Muscle of arm (tissue), 12 donors: ENCODE measurements around the gene SKOR1. TPM values are rescaled to one million over a fixed set of nuclear protein-coding genes. Genes with fewer than 3 reads are reported as not detected.

Experiments used
- DNase-seq: peaks from one replicate; pipeline ENCODE4 v3.0.0-alpha.2; 2013
- polyA plus RNA-seq, 12 donors: library from polyadenylated mRNA; unstranded; fragments of 120-200 nt; gene quantifications; one replicate each; pipeline ENCODE4 v1.2.1, GENCODE V29; 2013; ENCODE audit not compliant: insufficient read length in 12 of 12

SKOR1 gene
- polyA plus RNA-seq, 12 donors = 0.28 to 0.77 (median 0.43) TPM; not detected in 2

DNA sequence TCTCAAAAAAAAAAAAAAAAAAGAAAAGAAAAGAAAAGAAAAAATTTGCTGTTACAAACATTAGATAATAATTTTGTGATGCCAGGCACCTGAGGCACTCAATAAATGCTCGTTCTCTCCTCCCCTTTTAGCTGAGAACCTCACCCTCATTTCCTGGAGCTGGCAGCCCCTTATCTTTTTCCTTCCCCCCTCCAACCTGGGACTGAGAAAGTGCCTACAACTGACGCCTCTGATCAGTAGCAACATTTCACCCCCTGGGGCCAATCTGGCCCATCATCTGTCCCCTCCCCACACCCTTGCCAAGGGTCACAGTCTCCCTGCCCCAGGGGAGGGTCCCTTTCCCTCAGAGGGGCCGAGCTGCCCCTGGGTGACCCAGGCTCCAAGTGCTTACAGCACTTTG lies 27.1 kb downstream of the SKOR1 start:
- DNase-seq = no peak

DNA sequence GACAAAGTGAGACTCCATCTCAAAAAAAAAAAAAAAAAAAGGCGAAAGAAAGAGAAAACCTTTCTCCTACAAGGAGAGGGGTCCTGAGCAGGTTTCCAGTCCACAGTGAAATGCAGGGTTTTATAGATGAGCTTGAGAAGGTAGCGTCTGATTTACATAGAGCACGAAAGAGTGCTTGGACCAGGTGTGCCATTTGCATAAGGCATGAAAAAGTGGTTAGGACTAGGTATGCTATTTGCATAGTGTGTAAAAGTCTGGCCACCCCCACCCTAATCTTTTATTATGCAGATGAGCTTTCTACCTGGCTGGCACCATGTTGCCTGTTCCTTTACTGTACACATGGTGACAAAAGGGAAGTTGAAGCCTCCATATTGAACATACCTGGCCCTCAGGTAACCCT lies 28.1 kb downstream of the SKOR1 start:
- no peak for DNase-seq

DNA sequence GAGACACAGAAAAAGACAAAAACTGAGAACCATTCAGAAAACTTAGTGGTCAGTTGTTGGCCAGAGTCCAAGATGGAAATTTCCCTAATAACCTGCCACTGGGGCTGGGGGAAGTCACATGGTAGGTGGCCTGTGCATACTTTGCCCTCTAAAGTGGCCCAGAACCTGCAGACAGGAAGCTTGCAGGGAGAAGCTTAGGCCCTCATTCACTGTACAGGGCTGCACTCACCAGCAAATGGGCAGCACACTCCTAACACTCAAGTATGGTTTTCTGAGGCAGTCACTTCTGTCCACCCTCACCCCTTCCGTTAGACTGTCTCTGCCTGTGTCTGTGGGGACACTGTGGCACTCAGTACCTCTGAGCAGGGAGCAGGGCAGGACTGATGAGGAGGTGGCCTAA lies 29.0 kb downstream of the SKOR1 start:
- DNase-seq = no peak

DNA sequence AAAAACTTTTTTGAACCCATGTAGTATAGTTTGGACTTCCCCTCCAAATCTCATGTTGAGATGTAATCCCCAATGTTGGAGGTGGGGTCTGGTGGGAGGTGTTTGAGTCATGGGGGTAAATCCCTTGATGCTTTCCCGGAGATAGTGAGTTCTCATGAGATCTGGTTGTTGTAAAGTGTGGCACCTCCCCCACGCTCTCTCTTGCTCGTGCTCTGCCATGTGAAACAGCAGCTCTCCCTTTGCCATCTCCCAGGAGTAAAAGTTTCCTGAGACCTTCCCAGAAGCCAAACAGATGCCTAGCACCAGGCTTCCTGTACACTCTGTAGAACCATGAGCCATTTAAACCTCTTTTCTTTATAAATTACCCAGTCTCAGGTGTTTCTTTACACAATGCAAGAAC lies 30.5 kb downstream of the SKOR1 start:
- no peak for DNase-seq

DNA sequence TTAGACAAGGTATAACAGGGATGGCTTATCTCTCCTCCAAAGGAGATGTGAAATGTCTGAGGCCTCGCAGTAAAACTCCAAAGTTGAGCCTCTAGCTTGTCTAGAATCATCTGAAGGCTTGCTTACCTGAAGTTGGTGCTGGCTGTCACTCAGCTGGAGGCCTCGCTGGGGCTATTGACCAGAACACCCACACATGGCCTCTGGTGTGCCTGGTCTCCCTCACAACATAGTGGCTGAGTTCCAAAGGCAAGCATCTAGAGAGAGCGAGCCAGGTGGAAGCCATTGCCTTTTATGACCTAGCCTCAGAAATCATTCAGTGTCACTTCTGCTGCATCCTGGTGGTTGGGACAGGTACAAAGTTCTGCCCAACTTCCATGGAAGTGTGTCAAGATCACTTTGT lies 31.9 kb downstream of the SKOR1 start:
- DNase-seq = no peak

DNA sequence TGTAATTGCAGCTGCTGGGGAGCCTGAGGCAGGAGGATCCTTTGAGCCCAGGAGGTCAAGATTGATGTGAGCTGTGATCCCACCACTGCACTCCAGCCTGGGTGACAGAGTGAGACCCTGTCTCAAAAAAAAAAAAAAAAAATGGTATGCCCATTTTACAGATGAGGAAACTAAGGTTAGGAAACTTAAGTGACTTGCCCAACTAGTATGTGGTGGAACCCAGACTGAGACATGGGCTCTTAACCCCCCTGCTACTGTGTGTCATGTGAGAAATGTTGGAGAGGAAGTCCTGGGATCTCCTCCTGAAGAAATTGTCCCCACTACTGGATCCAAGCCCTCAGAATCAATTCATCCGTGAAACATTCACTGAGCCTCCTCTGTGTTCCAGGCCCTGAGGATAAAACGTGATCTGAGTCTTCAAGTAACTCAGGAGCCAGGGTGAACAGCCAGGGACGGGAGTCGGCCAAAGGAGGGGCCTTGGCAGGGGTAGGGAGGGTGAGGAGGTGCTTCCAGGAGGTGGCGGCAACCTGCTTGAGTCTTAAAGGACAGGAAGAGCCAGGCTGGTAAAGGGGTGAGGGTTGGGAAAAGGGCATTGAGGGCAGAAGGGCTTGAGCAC lies 34.1 kb downstream of the SKOR1 start:
- DNase-seq = no peak

DNA sequence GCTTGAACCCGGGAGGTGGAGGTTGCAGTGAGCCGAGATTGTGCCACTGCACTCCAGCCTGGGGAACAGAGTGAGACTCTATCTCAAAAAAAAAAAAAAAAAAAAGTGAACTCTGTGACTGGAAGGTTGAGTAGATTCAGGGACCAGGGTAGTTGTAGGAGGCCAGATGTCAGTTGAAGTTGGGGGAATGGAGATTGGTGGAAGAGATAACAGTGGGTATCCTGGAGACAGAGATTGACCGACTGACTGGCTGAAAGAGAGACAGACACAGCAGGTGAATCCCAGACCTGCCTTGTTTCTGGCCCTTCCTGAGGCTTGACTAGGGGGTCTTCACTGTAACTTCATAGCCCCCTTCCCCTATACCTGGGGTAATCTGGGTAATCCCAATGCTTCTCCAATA lies 36.7 kb downstream of the SKOR1 start:
- no peak for DNase-seq

DNA sequence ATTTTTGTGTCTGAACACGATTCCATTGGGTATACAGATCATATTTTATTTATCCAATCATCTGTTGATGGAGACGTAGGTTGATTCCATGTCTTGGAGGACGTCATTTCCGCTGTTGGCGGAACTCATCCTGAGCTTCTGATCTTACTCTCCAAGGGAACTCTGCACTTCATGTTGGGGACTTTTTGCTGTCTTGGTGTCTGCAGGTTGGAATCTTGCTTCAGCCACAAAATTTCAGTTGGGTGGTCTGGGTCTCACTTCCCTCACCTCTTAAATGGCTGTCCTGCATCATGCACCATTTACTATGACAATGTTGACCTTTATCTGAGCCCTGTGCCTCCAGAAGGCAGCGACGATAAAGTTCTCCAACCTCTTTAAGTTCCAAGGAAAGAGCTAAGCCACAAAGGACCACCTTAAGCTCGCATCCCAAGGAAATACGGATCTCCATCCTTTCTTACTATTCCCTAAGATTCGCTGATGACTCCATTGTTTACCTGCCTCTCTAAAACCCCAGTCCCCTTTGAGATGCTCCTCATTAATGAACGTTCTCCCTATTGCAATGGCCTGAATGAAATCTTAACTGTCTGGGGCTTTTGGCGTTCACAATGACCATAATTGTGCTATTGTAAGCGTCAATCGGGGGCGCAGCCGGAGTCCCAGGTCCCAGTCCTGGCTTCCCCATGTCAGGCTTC lies 37.6 kb downstream of the SKOR1 start:
- DNase-seq = no peak

DNA sequence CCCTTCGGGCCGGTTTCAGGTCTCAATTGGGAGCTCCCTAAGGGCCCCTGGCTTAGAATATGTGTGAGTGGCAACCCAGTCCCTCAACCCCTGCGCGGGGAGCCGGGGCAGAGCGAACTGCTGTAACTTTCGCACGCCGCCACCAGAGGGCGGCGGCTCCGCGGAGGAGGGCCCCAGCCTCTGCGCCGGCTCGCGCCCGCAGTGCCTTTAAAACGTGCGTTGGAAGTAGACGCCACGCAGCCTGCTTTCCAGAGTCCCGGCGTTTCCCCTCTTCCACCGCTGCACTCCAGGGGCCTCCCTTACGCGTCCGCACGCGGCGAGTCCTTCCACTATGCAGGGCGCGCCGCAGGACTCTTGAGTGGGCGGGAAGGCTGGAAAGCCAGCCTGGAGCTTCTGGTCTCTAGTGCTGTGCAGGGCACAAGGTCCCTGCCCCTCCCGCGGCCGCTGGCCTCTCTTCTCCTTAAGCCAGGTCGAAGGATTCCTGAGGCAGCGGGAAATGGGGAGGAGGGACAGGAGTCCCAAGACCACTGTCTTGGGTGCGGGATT lies 38.2 kb downstream of the SKOR1 start:
- DNase-seq = peak; percentile 83

DNA sequence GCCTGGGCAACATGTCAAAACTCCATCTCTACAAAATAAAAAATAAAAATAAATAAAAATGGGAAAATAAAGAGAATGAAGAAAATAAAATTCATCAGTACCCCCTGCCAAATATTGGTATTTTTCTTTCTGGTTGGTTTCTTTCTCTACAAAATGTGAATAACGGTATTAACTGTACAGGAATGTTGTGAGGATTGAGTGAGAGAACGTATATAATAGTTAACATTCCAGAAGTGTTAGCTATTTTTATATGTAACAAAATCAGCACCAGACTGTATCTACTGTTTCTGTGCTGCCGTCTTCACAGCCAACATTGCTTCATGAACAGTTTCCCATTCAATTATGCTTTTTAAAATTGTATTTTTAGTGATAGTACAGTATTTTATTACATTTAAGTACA lies 40.0 kb downstream of the SKOR1 start:
- DNase-seq = no peak

DNA sequence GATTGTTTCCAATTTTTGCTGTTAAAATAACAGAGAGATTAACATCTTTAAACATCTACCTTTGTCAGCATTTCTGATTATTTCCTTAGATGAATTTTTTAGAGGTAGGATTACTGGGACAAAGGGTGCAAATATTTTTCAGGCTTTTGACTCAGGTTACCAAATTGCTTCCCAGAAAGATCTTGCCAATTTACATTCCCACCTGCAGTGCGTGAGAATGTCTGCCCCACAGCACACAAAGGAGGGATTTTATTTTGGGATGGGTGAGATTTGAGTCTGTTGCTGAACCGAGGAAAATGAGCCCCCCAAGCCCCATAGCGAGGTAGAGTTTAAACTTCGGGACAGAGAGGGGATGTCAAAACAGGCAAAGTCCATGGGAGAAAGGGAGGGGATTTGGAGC lies 40.5 kb downstream of the SKOR1 start:
- DNase-seq = no peak

DNA sequence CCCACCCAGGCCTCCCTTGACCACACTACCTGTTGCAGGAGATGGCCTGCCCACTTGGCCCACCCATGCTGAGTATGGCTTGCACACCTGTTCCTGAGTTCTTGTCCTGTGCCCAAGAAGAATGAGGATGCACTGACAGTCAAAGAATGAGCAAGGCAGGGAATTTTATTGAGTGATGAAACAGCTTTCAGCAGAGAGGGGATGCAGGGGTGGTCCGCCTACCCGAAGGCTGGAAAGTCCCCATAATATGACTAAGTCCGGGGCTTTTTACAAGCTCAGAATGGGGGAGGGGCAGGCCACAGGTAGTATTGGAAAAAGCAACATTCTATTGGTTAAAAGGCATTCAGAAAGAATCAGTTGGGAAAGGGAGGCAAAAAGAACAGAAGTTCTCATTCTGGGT lies 44.4 kb downstream of the SKOR1 start:
- DNase-seq = no peak

DNA sequence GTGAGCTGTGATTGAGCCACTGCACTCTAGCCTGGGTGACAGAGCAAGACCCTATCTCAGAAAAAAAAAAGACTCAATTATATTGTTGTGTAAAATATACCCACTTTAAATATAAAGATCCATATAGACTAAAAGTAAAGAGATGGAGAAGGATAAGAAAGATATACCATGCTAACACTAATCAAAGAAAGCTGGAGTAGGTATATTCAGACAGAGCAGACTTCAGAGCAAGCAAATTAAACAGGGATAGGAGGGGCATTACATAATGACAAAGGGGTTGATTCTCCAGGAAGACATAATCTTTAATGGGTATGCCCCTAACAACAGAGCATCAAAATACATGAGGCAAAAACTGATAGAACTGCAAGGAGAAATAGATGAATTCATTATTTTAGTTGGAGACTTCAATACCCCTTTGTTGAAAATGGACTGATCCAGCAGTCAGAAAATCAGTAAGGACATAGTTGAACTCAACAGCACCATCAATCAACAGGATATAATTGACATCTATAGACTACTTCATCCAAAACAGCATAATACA lies 45.6 kb downstream of the SKOR1 start:
- no peak for DNase-seq

DNA sequence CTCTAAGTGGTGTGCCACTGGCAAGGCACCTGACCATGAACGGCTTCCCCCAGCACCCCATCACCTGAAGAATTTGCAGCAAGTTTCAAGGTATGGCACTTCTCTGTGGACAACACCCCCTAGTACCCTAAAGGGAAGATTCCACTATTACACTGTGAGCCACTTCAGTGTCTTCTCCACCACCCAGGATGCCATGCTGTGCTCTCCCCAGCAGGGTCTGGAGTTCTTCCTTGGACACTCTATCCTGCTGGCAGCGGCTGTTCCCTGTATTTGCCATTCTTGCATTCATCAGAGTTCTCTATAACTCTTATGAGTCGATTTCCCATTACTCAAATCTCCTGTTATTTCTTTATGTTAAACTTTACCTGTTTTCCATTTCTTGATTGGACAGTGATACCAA lies 48.5 kb downstream of the SKOR1 start:
- DNase-seq = no peak

DNA sequence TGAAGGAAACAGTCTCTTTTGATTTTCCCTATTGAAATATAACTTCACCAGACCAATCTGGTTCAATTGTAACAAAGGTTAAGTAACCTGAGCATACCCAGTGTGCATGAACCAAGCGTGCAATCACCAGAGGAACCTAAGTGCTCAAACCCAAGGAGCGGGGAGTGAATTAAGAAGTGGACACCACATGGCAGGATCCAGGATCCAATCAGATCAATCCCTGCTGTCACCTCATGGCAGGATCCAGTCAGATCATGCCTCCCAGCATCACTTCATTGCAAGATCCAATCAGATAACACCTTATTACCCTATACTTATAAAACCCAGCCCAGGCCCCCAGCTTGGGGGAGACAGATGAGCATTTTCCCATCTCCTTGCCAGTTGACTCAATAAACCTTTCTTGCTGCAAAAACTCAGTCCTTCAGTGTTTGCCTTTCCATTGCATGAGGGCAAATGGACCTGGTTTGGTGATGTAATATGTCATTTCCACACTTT lies 53.5 kb downstream of the SKOR1 start:
- no peak for DNase-seq

DNA sequence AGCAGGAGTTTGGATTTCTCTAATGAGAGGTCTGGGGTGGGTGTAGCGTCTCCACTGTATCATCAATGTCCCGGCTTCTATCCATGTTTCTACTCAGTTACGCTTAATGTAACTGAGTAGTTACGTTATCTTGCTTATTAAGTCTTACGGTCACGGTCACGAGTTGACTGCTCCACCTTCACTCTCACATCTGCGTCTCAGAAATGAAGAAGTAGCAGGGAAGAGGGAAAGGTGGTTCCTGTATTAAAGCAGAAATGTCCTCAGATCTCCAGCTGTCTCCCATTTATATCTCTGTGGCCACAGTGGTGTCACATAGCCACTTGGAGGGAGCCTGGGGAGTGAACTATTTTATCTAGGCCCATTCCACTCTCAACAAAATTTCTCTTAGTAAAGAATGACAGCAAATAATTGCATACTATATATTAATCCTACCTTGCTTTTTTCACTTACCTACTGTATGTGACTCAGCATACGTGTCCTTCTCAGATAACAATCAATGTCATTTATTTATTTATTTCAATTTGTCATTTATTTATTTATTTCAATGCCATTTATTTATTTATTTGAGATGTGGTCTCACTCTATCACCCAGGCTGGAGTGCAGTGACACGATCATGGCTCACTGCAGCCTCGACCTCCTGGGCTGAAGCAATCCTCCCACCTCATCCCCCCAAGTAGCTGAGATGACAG lies 54.3 kb downstream of the SKOR1 start:
- no peak for DNase-seq

DNA sequence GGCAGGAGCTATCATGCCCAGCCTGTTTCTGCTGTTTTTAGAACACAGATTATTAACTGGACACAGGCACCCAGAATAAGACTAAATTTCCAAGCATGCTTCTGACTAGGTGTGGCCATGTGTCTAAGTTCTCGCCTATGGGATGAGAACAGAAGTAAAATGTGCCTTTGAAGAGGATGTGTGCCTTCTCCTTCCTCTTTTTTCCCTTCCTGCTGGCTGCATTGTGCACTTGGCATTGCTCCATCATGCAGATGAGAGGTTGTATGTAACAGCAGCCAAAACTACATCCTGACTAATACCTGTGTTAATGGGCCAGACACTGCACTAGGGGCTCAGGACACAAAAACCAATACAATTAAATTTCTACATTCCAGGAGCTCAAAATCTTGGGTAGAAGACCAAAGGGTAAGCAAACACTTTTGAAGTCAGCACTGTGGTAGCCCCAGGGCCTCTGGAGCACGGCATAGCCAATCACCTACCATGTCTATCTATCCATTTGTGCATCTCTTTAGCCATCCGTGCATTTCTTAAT lies 55.4 kb downstream of the SKOR1 start:
- DNase-seq = peak; percentile 22

DNA sequence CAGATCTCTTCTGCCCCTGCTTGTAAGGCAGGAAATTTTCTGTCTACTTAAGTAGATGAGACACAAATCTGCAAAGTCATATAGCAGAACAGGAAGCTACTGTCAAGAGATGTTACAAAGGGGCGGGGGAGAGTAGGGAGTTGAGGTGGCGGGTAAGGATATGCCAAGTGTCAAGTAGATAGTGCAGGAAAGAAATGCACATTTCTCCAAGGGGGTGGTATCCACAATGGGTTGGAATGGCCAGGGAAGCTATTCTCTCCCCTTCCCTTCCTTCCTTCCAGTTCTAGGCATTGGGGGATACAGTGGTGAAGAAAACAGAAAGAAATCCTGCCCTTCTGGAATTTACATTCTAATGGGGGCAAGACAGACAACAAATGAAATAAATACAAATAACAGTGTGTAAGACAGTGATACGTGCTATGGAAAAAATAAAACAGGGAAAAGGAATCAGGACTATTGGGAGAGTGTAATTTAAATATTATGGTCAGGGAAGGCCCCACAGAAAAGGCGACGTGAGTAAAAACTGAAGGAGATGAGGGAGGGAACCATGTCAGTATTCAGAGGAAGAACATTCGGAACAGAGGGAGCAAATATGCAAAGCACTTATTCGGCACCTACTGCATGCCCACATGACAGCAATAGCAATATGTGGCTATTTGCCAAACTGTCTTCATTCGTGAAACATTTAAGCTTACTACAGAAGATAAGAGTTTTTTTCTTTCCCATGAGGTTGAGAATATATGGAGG lies 57.4 kb downstream of the SKOR1 start:
- peak; percentile 15 for DNase-seq

DNA sequence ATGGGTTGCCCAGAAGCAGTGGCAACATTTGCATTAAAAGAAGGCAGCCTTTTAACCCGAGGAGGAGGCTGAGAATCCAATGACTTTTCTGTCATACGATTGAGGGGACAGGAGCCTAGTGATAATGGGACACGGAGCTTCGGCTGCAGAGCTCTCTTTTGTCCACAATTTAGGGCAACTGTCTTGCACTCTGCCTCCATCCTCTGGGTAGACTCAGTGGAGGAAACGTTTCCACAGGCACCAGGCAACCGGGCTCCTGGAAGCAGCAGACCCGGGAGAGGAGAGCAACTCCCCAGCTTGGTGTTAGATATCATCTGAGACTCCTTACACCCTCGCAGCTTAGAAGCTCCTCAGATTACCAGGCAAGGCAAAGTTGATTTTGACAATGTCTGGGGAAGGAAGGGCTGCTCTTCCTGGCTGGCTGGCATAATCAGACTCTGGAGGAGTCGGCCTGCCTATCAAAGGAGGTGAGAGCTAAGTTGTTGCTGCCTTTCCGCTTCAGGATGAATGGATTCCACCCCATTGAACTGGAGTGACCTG lies 58.0 kb downstream of the SKOR1 start:
- DNase-seq = no peak

DNA sequence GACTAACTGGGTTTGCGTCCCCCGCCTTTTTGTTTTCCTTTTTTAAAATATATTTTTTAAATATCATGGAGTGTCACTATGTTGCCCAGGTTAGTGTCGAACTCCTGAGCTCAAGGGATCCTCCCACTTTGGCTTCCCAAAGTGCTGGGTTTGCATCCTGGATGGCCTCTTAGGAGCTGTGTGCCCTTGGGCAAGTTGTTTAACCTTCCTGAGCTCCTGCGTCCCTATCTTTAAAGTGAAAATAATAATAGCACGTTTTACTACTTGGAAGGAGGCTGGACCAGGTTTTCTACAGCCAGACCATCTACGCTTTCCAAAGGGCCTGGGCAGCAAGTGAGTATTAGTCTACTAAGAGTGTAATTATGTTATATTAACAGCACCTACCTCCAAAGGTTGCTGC lies 58.7 kb downstream of the SKOR1 start:
- no peak for DNase-seq
